Activated CD4-positive, alpha-beta T cell treated with anti-CD3 and anti-CD28 coated beads, Interleukin-2, amount 10 ng/mL, durations not matched to agents 7 days and 5 days (primary cell): ENCODE measurements around the gene PCSK4. TPM values are rescaled to one million over a fixed set of nuclear protein-coding genes. Genes with fewer than 3 reads are reported as not detected.
"Not testable (repeated sequence)": the region's sequence is repeated elsewhere in the genome, so short reads cannot be mapped to it uniquely, and the experiment has no call there.

Experiments
- CTCF ChIA-PET: fragments of 350-600 bp; sonication (Branson Sonifier 250); formaldehyde crosslinking; loops from one replicate; lab custom pipeline; 2021; ENCODE audit warnings: antibody characterized with exemption; lab: Charles Lee
- POLR2A ChIA-PET: fragments of 350-600 bp; sonication (Branson Sonifier 250); formaldehyde crosslinking; loops from one replicate; lab custom pipeline; 2021; ENCODE audit warnings: antibody characterized with exemption; lab: Charles Lee
- DNase-seq: peaks from one replicate; pipeline ENCODE4 v3.0.0-alpha.2; 2020
- H3K27ac Mint-ChIP-seq: one replicate; pipeline ENCODE4 v1.8.0; 2021; ENCODE audit warnings: mild to moderate bottlenecking, moderate library complexity, mixed read lengths
- H3K27me3 Mint-ChIP-seq: one replicate; pipeline ENCODE4 v1.8.0; 2021; ENCODE audit warnings: mixed read lengths
- H3K36me3 Mint-ChIP-seq: one replicate; pipeline ENCODE4 v1.8.0; 2021; ENCODE audit warnings: low read depth, mixed read lengths
- H3K4me1 Mint-ChIP-seq: one replicate; pipeline ENCODE4 v1.8.0; 2021; ENCODE audit warnings: mixed read lengths
- H3K4me3 Mint-ChIP-seq: one replicate; pipeline ENCODE4 v1.8.0; 2021; ENCODE audit warnings: mild to moderate bottlenecking, moderate library complexity, mixed read lengths
- H3K9me3 Mint-ChIP-seq: one replicate; pipeline ENCODE4 v1.8.0; 2021; ENCODE audit warnings: mixed read lengths
- total RNA-seq, 2 experiments: library from RNA; stranded (reverse); gene quantifications; one replicate each; pipeline ENCODE4 v1.2.3, GENCODE V29; 2021

The PCSK4 gene
- total RNA-seq, 2 experiments from 2014 or later = 3.8 to 4.4 TPM

- Mint-ChIP-seq H3K9me3 (no peaks in the 10 kb centered on the region), H3K27me3 (peaks cover 34% of the 10 kb centered on the region), H3K27ac (no peak overlapping the region), H3K4me3 (no peak overlapping the region), H3K4me1 (peaks cover 14% of the 10 kb centered on the region), H3K36me3 (no peaks in the 10 kb centered on the region)
- POLR2A ChIA-PET = no interaction called here
- CTCF ChIA-PET = interaction anchor here (0.6 kb wide), 1 partner anchor 569 kb away, joined by 3 read pairs; no protein-coding TSS in a partner anchor
- DNase-seq = no peak
Measured at GRCh38 chr19:1507192-1507660, 17.1 kb upstream of the PCSK4 start.

DNA sequence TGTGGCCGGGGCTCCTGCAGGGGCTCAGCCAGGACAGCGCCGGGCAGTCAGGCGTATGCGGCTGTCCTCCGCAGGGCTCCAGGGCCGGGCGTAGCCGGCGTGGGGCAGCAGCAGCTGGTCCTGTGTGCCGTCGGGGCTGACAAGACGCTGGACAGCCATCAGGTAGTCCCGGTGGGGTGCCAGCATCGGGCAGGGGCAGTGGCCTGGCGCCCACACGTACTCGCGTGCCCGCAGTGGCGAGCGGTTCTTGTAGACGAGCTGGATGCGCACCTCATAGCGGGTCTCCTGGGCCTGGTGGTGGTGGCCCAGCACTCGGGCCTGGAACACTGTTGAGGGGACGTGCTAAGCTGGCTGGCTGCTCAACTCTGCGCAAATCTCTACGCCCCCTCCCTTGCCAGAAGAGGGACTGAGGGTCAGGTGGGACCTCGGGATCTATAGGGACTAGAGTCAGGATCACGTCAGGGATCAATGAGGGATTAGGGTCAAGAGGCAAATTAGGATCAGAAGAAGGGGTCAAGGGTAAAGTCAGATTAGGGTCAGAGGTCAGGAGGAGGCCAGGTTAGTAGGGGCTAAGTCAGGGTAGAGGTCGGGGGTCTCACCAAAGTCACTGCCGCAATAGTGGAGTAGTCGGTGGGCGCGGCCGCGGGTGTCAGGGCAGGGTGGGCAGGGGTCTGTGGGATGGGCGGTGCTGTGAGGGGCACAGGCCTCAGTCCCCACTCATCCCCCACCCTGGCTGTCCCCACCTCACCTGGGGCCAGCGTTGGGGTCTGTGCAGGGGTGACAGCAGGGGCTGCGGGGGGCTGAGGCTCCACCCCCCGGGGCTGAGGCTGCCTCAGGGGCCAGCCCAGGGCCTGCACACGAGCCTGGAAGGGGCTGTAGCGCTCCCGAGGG is 16.1 kb upstream of the PCSK4 start:
- Mint-ChIP-seq H3K4me3 (no peak overlapping the region), H3K4me1 (peaks cover 12% of the 10 kb centered on the region), H3K27ac (no peak overlapping the region), H3K27me3 (peaks cover 32% of the 10 kb centered on the region), H3K9me3 (no peaks in the 10 kb centered on the region), H3K36me3 (no peaks in the 10 kb centered on the region)
- ChIA-PET CTCF (interaction anchor here (1.0 kb wide), 1 partner anchor 63 kb away, joined by 4 read pairs; no protein-coding TSS in a partner anchor), POLR2A (no interaction called here)
- DNase-seq = no peak

- H3K27ac Mint-ChIP-seq = no peak overlapping the region
- POLR2A ChIA-PET = no interaction called here
- H3K36me3 Mint-ChIP-seq = no peaks in the 10 kb centered on the region
- no peak overlapping the region for H3K4me3 Mint-ChIP-seq
- H3K9me3 Mint-ChIP-seq = no peaks in the 10 kb centered on the region
- peaks cover 10% of the 10 kb centered on the region for H3K4me1 Mint-ChIP-seq
- H3K27me3 Mint-ChIP-seq = peaks cover 24% of the 10 kb centered on the region
- CTCF ChIA-PET = no interaction called here
- DNase-seq = no peak
Measured at GRCh38 chr19:1505012-1505411, 14.9 kb upstream of the PCSK4 start.

DNA sequence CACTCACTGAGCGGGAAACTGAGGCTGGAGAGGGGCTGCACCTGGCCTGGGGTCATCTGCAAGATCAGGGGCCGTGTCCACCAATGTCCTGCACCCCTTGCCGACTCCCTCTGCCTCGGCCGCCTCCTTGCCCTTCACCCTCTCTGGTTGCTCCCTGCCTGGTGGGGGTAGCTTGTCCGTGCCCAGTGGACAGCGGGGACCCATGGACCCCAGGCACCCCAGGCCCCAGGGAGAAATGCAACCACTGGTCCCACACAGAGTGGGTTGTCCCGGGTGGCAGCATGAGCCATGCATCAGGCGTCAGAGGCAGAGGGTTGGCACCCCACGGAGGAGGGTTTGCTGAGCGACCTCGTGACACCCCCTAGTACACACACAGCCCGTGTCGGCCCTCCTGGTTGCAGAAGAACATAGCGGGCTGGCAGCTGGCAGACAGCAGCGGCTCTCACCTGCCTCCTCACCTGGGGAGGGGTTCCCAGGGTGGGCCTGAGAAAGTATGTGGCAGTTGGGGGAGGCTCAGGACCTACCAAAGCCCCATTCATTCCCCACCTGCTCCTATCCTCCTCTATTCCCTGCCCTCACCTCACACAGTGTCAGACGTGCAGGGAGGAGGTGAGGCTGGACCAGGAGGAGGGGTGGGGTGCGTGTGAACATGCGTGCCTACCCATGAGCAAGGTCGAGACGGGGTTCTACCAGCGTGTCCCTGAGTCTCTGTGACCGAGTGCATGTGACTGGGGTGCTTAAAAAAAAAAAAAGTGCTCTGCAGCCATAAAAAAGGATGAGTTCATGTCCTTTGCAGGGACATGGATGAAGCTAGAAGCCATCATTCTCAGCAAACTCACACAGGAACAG is 14.0 kb upstream of the PCSK4 start:
- CTCF ChIA-PET = interaction anchor here (0.9 to 1.2 kb wide), 2 partner anchors 9 to 322 kb away, joined by 3 read pairs; no protein-coding TSS in a partner anchor
- H3K4me3 Mint-ChIP-seq = no peak overlapping the region

DNA sequence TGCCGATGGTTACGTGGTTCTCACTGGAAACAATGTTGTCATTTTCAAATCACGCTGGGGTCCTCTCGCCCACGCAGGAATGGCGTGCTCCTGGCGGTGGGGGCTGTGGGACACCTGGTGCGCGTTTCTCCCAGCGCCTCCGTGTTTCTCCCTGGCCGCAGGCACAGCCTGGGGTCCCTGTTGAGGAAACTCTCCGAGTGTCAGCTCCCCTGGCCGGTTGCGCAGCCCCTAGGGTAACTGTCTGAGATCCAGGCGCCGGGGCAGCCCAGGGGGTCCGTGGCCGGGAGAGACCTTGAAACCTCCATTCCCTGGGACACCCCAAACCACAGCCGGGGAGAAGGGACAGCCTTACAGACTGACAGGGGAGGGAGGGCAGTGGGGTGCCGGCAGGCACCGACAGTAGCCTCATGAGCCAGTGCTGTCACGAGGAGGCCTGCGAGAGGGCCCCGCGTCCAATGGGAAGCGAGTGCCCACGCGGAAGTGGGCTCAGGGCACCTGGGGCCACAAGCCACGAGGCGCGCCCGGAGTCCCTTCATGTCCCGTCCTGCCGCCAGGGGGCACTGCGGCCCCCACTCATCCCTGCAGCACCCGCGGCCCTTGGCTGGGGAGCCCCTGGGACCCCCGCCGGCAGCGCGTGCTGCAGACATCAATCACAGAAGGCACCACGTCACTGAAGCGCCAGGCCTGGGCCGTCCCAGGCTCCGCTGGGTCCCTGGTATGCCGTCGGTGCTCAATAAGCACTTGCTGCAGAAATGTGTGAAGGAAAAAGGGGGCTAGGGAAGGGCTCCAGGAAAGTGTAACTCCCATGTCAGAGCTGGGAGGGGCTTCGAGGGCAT is 13.2 kb upstream of the PCSK4 start:
- CTCF ChIA-PET = interaction anchor here (0.9 to 2.5 kb wide), 3 partner anchors 8 to 323 kb away, joined by 3 to 8 read pairs (median 3); partner anchors contain the start of genes PCSK4 and REEP6
- no peak overlapping the region for H3K4me3 Mint-ChIP-seq
- no peak overlapping the region for H3K27ac Mint-ChIP-seq
- H3K4me1 Mint-ChIP-seq = peaks cover 9% of the 10 kb centered on the region
- H3K36me3 Mint-ChIP-seq = no peaks in the 10 kb centered on the region
- POLR2A ChIA-PET = no interaction called here
- peaks cover 15% of the 10 kb centered on the region for H3K27me3 Mint-ChIP-seq
- DNase-seq = peak; percentile 63
- H3K9me3 Mint-ChIP-seq = no peaks in the 10 kb centered on the region

More for the DNA sequence above, 14.0 kb upstream of the PCSK4 start:
- Mint-ChIP-seq H3K4me1 (peaks cover 10% of the 10 kb centered on the region), H3K27ac (no peak overlapping the region), H3K27me3 (peaks cover 18% of the 10 kb centered on the region), H3K9me3 (no peaks in the 10 kb centered on the region), H3K36me3 (no peaks in the 10 kb centered on the region)
- POLR2A ChIA-PET = no interaction called here
- no peak for DNase-seq

DNA sequence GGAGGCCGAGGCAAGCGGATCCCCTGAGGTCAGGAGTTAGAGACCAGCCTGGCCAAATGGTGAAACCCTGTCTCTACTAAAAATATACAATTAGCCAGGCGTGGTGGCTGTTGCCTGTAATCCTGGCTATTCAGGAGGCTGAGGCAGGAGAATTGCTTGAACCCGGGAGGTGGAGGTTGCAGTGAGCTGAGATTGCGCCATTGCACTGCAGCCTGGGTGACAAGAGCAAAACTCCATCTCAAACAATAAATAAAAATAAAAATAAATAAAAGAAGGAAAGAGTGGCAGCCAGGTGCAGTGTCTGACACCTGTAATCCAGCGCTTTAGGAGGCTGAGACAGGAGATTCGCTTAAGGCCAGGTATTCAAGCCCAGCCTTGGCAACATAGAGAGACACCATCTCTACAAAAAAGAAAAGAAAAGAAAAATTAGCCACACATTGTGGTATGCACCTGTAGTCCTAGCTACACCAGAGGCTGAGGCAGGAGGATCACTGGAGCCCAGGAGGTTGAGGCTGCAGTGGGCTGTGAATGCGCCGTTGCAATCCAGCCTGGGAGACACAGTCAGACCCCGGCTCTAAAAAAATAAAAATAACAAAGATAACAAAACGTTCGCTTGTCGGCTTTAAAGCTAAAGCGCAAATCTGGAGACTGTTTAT is 12.4 kb upstream of the PCSK4 start:
- CTCF ChIA-PET = interaction anchor here (2.5 kb wide), 1 partner anchor 11 kb away, joined by 8 read pairs; the partner anchor contains the start of genes PCSK4 and REEP6

GRCh38 chr19:1501200-1501595 is 11.0 kb upstream of the PCSK4 start:
- peaks cover 13% of the 10 kb centered on the region for H3K27me3 Mint-ChIP-seq
- ChIA-PET POLR2A (no interaction called here), CTCF (interaction anchor here (2.5 kb wide), 1 partner anchor 10 kb away, joined by 8 read pairs; the partner anchor contains the start of genes PCSK4 and REEP6)
- no peak overlapping the region for H3K4me3 Mint-ChIP-seq
- no peaks in the 10 kb centered on the region for H3K36me3 Mint-ChIP-seq
- peaks cover 2% of the 10 kb centered on the region for H3K4me1 Mint-ChIP-seq
- H3K27ac Mint-ChIP-seq = no peak overlapping the region
- DNase-seq = no peak
- H3K9me3 Mint-ChIP-seq = no peaks in the 10 kb centered on the region

More for the DNA sequence above, 12.4 kb upstream of the PCSK4 start:
- POLR2A ChIA-PET = no interaction called here
- H3K4me1 Mint-ChIP-seq = peaks cover 4% of the 10 kb centered on the region
- H3K4me3 Mint-ChIP-seq = no peak overlapping the region
- no peaks in the 10 kb centered on the region for H3K36me3 Mint-ChIP-seq
- no peak for DNase-seq
- peaks cover 13% of the 10 kb centered on the region for H3K27me3 Mint-ChIP-seq
- no peak overlapping the region for H3K27ac Mint-ChIP-seq
- no peaks in the 10 kb centered on the region for H3K9me3 Mint-ChIP-seq

DNA sequence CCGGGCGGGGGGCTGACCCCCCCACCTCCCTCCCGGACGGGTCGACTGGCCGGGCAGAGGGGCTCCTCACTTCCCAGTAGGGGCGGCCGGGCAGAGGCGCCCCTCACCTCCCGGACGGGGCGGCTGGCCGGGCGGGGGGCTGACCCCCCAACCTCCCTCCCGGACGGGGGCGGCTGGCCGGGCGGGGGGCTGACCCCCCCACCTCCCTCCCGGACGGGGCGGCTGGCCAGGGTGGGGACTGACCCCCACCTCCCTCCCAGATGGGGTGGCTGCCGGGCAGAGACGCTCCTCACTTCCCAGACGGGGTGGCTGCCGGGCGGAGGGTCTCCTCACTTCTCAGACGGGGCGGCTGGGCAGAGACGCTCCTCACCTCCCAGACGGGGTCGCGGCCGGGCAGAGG is 9.1 kb upstream of the PCSK4 start:
- H3K36me3 Mint-ChIP-seq, POLR2A ChIA-PET, CTCF ChIA-PET, H3K4me3 Mint-ChIP-seq, H3K27ac Mint-ChIP-seq, H3K27me3 Mint-ChIP-seq, DNase-seq, H3K9me3 Mint-ChIP-seq, H3K4me1 Mint-ChIP-seq: not testable (repeated sequence)

DNA sequence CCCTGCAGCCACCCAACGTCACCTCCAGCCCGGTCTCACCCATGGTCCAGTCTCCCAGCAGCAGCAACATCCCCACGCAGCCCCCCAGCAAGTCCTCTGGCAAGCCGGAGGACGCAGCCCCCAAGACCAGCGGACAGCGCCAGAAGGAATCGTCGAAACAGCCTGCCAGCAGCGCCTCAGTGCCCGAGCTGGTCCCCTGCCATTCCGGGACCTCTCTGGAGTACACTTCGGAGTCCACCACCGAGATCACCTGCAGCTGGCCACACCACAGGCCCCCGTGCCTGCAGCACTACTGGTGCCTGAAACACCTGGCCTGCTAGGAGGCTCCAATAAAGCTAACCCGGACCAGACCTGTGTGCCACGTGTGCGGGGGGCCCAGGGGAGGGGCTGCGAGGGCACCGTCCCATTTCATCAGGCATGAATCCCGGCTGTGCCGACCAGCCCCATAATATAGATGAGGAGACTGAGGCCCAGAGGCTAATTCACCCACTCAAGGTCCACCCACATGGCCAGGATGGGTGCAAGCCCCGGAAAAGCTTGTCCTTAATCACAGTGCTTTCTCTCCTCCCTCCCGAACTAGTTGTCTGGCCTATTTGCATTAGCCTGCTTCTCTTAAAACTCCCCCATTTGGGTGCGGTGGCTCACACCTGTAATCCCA is 7.6 kb upstream of the PCSK4 start:
- Mint-ChIP-seq H3K4me1 (no peaks in the 10 kb centered on the region), H3K4me3 (no peak overlapping the region), H3K27ac (no peak overlapping the region), H3K9me3 (no peaks in the 10 kb centered on the region), H3K27me3 (peaks cover 7% of the 10 kb centered on the region), H3K36me3 (no peaks in the 10 kb centered on the region)
- ChIA-PET CTCF (interaction anchor here (0.7 kb wide), 1 partner anchor 67 kb away, joined by 3 read pairs; no protein-coding TSS in a partner anchor), POLR2A (no interaction called here)
- DNase-seq = no peak

DNA sequence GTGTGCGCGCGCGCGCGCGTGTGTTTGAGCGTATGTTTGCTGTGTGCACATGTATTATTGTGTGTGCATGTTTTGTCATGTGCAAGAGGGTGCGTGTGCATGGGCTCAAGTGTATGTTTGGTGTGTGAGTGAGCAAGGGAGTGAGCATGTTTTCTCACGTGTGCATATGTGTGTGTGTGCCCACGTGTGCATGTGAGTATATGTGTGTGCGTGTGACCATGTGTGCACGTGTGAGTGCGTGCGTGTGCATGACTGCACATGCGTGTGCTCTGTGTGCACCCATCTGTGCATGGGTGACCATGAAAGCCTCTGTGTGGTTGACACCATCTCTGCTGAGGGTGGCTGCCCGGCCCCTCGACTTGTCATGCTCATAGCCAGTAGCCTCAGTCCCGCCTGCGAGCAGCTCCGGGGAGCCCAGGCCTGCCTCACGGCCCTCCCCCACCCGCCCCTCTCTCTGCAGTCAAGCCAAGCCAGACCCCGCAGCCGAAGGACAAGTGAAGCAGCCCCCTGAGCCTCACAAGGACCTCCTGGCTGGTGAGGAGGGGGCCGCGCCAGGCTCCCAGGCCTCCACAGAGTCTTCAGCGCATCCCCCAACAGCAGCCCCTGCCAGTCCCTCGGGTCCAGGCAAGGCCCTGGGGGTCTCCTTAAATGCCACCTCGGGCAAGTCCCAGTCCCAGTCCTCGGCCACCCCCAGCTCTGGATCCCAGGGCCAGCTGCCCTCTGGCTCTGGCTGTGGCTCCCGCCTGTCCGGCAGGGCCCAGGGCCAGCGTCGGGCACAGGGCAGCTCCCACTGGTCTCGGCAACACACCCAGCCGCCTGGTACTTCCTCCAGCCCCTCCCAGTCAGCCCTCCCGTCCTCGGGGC is 6.8 kb upstream of the PCSK4 start:
- DNase-seq = no peak
- Mint-ChIP-seq H3K4me3 (no peak overlapping the region), H3K27me3 (peaks cover 10% of the 10 kb centered on the region), H3K27ac (no peak overlapping the region), H3K4me1 (peaks cover 1% of the 10 kb centered on the region), H3K9me3 (no peaks in the 10 kb centered on the region), H3K36me3 (no peaks in the 10 kb centered on the region)
- POLR2A ChIA-PET = no interaction called here
- CTCF ChIA-PET = no interaction called here
